ENCODE measurements around the gene TPH2.

GRCh38 chr12:71947645-71948105 lies 9.0 kb downstream of the TPH2 start:
- TF ChIP-seq CTCF (optimal IDR thresholded peaks at IDR 0.05 in 1 of 3, IDR thresholded peaks at IDR 0.05 in 1 of 3, conservative IDR thresholded peaks at IDR 0.05 in 1 of 3; ENCODE audit: extremely low read depth in 1 of 3, insufficient read depth in 2 of 3, low read length in 3 of 3) = no peak
- no peak for TF ChIP-seq EZH2 (IDR thresholded peaks at IDR 0.05; ENCODE audit: low read length)

Measured in keratinocyte (primary cell).